Endothelial cell of umbilical vein (primary cell): ENCODE results near the gene NBEA. TPM values are rescaled to one million over a fixed set of nuclear protein-coding genes. Genes with fewer than 3 reads are reported as not detected.

Experiments
- BruUV-seq: library from RNA; stranded (reverse); fragments of 400-500 nt; replicated peaks from 2 replicates; lab custom pipeline; 2021; lab: Mats Ljungman, UMichigan
- CTCF ChIA-PET: fragments of 300-600, 350-600 bp; sonication (Branson Sonifier 250); formaldehyde crosslinking; loops from one replicate; lab custom pipeline; 2021; ENCODE audit warnings: antibody characterized with exemption, inconsistent platforms; lab: Charles Lee
- POLR2A ChIA-PET: fragments of 300-600, 350-600 bp; sonication (Branson Sonifier 250); formaldehyde crosslinking; loops from one replicate; lab custom pipeline; 2021; ENCODE audit warnings: antibody characterized with exemption, inconsistent platforms; lab: Charles Lee
- DNase-seq: peaks from one replicate; pipeline ENCODE4 v3.0.0-alpha.2; 2011; ENCODE audit warnings: low read depth, low spot score
- FAIRE-seq: peaks from 2 replicates; lab custom pipeline; 2011; peaks lifted over from hg19 to GRCh38; lab: Jason Lieb, UNC
- H2AFZ ChIP-seq: 2 replicates; pipeline ENCODE4 v1.6.0; 2012; ENCODE audit warnings: low read depth, low read length, control low read depth, inconsistent platforms
- H3K27ac ChIP-seq: 2 replicates; pipeline ENCODE4 v1.5.1; 2011; ENCODE audit warnings: low read depth, mild to moderate bottlenecking, control low read depth, low read length, moderate library complexity; ENCODE audit not compliant: insufficient read depth
- H3K27me3 ChIP-seq, 2 experiments: 2 replicates each; pipeline versions ENCODE4 v1.6.0 to v1.6.1; 2011; ENCODE audit warnings: low read length in 2 of 2, mixed read lengths in 1 of 2; ENCODE audit not compliant: control insufficient read depth in 2 of 2, insufficient read depth in 2 of 2
- H3K36me3 ChIP-seq, 2 experiments: 2 replicates in 1 of 2; 3 replicates in 1 of 2; pipeline ENCODE4 v1.5.1; 2011; ENCODE audit warnings: low read length in 2 of 2, mild to moderate bottlenecking in 1 of 2, moderate library complexity in 1 of 2; ENCODE audit not compliant: control insufficient read depth in 2 of 2, insufficient read depth in 2 of 2; ENCODE audit errors: extremely low read depth in 1 of 2
- H3K4me1 ChIP-seq: 3 replicates; pipeline ENCODE4 v1.5.1; 2011; ENCODE audit warnings: mild to moderate bottlenecking, low read length; ENCODE audit not compliant: control insufficient read depth, insufficient read depth; ENCODE audit errors: extremely low read depth
- H3K4me2 ChIP-seq: 2 replicates; pipeline ENCODE4 v1.6.1; 2011; ENCODE audit warnings: low read length, control low read depth, mixed read lengths; ENCODE audit not compliant: insufficient read depth
- H3K4me3 ChIP-seq, 3 experiments: fragments of 200-600 bp in 1 of 3; sonication (generic), shearing (Covaris generic) in 1 of 3; replicated peaks in 1 of 3; 2 replicates each; pipeline ENCODE4 v1.5.1; 2011 to 2016; ENCODE audit warnings: control low read depth in 3 of 3, low read length in 3 of 3, mild to moderate bottlenecking in 2 of 3, inconsistent platforms in 1 of 3, low read depth in 1 of 3, moderate library complexity in 1 of 3; ENCODE audit not compliant: insufficient read depth in 1 of 3
- H3K79me2 ChIP-seq: 2 replicates; pipeline ENCODE4 v1.6.0; 2012; ENCODE audit warnings: low read length, inconsistent platforms; ENCODE audit not compliant: control insufficient read depth, insufficient read depth
- H3K9ac ChIP-seq: replicated peaks from 2 replicates; pipeline ENCODE3; 2011; ENCODE audit warnings: low read length, control low read depth; ENCODE audit not compliant: insufficient read depth; ENCODE audit errors: extremely low read depth
- H3K9me1 ChIP-seq: replicated peaks from 3 replicates; pipeline ENCODE4 v1.6.0; 2011; ENCODE audit warnings: mild to moderate bottlenecking, low read length; ENCODE audit not compliant: control insufficient read depth, insufficient read depth; ENCODE audit errors: extremely low read depth
- H3K9me3 ChIP-seq: replicated peaks from 2 replicates; pipeline ENCODE4 v1.5.1; 2012; ENCODE audit warnings: low read length, inconsistent platforms; ENCODE audit not compliant: control insufficient read depth, insufficient read depth
- H4K20me1 ChIP-seq: replicated peaks from 2 replicates; pipeline ENCODE3; 2011; ENCODE audit warnings: mild to moderate bottlenecking, low read length; ENCODE audit not compliant: control insufficient read depth, insufficient read depth; ENCODE audit errors: extremely low read depth
- CTCF ChIP-seq, 2 donors: IDR thresholded peaks; 1 replicate in 1 of 2; 2 replicates in 1 of 2; pipeline ENCODE4 v1.5.1; 2011; ENCODE audit warnings: low read length in 2 of 2, mild to moderate bottlenecking in 2 of 2, moderate library complexity in 2 of 2, control low read depth in 1 of 2, inconsistent platforms in 1 of 2, low read depth in 1 of 2; ENCODE audit not compliant: insufficient read depth in 1 of 2; ENCODE audit errors: extremely low read depth in 1 of 2
- EZH2 ChIP-seq: IDR thresholded peaks from 2 replicates; pipeline ENCODE4 v1.6.1; 2012; ENCODE audit warnings: borderline replicate concordance, low read depth, mild to moderate bottlenecking, moderate library complexity, low read length, inconsistent platforms; ENCODE audit not compliant: severe bottlenecking
- FOS ChIP-seq: IDR thresholded peaks from 2 replicates; pipeline ENCODE4 v1.6.1; 2011; ENCODE audit warnings: mild to moderate bottlenecking, low read length, moderate library complexity, borderline replicate concordance; ENCODE audit not compliant: insufficient read depth
- GATA2 ChIP-seq: IDR thresholded peaks from 2 replicates; pipeline ENCODE4 v1.7.0; 2011; ENCODE audit warnings: low read depth, mild to moderate bottlenecking, moderate library complexity, mixed read lengths, low read length; ENCODE audit not compliant: insufficient read length, insufficient read depth
- JUN ChIP-seq: IDR thresholded peaks from 2 replicates; pipeline ENCODE4 v1.6.1; 2011; ENCODE audit warnings: borderline replicate concordance, low read depth; ENCODE audit not compliant: insufficient read length, insufficient read depth
- MAX ChIP-seq: IDR thresholded peaks from 2 replicates; pipeline ENCODE4 v1.6.1; 2011; ENCODE audit not compliant: insufficient read depth, insufficient read length
- MYC ChIP-seq: IDR thresholded peaks from one replicate; pipeline ENCODE4 v1.6.1; 2011; ENCODE audit warnings: mild to moderate bottlenecking, low read depth, low read length
- POLR2A ChIP-seq: IDR thresholded peaks from 2 replicates; pipeline ENCODE4 v1.6.1; 2012; ENCODE audit warnings: low read depth, mild to moderate bottlenecking, control low read depth, low read length
- POLR2AphosphoS5 ChIP-seq: IDR thresholded peaks from 2 replicates; pipeline ENCODE4 v1.6.1; 2012; ENCODE audit warnings: low read depth, mild to moderate bottlenecking, control low read depth, low read length, moderate library complexity; ENCODE audit not compliant: insufficient read depth
- dilution Hi-C: fragments of 300-500 bp; cut with MboI; formaldehyde crosslinking; loops from one replicate; pipeline ENCODE4 v1.15.0; 2019; ENCODE audit warnings: low sequenced_read_pairs; ENCODE audit not compliant: extremely low pct_ligation_motif_present
- intact Hi-C: fragments of 100-400 bp; cut with micrococcal nuclease; formaldehyde crosslinking; loops from one replicate; pipeline ENCODE4 v1.10.0; 2022
- polyA plus RNA-seq, 4 experiments: library from polyadenylated mRNA; depleted of rRNA in 3 of 4; stranded (reverse) in 3 of 4; unstranded in 1 of 4; fragments of >200 nt; gene quantifications; 2 replicates each; pipeline versions ENCODE4 v1.2.1 to v1.2.3, GENCODE V29; 2011 to 2012; ENCODE audit warnings: missing spikeins in 1 of 4
- total RNA-seq: library from RNA; stranded (reverse); gene quantifications from 2 replicates; pipeline ENCODE4 v1.2.3, GENCODE V29; 2021

NBEA gene
- total and polyA plus RNA-seq, 2 donors (not counting 3 experiments of a cell fraction or from before 2014, with no cell fraction given): 3.0 to 4.8 TPM

GRCh38 chr13:35228536-35228935, 286.5 kb downstream of the NBEA start:
- POLR2A ChIA-PET: no interaction called here
- no peak overlapping the region for H3K27ac ChIP-seq
- no TSS peak for BruUV-seq
- FAIRE-seq (no peak), DNase-seq (no peak)
- intact Hi-C loops: no loop called here
- no peaks in the 10 kb centered on the region for H3K27me3 ChIP-seq
- H3K4me3 ChIP-seq: no peak overlapping the region
- H3K79me2 ChIP-seq: no peaks in the 10 kb centered on the region
- no peak for TF ChIP-seq MAX
- TF ChIP-seq POLR2A: no peak
- TF ChIP-seq GATA2: no peak
- no peak for TF ChIP-seq POLR2AphosphoS5
- no peak for TF ChIP-seq MYC
- TF ChIP-seq EZH2: no peak
- no peak for TF ChIP-seq JUN
- no peak for TF ChIP-seq CTCF (IDR thresholded peaks at IDR 0.05; ENCODE audit: extremely low read depth in 1 of 2, insufficient read depth in 1 of 2, low read depth in 1 of 2, low read length in 2 of 2)
- TF ChIP-seq FOS: no peak
- no peak overlapping the region for H2AFZ ChIP-seq
- no peaks in the 10 kb centered on the region for H3K9me1 ChIP-seq
- H3K4me2 ChIP-seq: no peak overlapping the region
- dilution Hi-C loops: no loop called here
- H3K4me1 ChIP-seq: no peaks in the 10 kb centered on the region
- no peaks in the 10 kb centered on the region for H4K20me1 ChIP-seq
- no peak overlapping the region for H3K9ac ChIP-seq
- H3K9me3 ChIP-seq: no peaks in the 10 kb centered on the region
- CTCF ChIA-PET: no interaction called here
- no peaks in the 10 kb centered on the region for H3K36me3 ChIP-seq
